Measurements from ENCODE around the gene ITGA2B. TPM values are rescaled to one million over a fixed set of nuclear protein-coding genes. Genes with fewer than 3 reads are reported as not detected.

ITGA2B gene
- total and polyA plus RNA-seq, 10 of the 15 experiments (the other 5 are each of a cell fraction or from before 2014, with no cell fraction given) = 0.04 to 0.51 (median 0.21) TPM; not detected in 1

DNA sequence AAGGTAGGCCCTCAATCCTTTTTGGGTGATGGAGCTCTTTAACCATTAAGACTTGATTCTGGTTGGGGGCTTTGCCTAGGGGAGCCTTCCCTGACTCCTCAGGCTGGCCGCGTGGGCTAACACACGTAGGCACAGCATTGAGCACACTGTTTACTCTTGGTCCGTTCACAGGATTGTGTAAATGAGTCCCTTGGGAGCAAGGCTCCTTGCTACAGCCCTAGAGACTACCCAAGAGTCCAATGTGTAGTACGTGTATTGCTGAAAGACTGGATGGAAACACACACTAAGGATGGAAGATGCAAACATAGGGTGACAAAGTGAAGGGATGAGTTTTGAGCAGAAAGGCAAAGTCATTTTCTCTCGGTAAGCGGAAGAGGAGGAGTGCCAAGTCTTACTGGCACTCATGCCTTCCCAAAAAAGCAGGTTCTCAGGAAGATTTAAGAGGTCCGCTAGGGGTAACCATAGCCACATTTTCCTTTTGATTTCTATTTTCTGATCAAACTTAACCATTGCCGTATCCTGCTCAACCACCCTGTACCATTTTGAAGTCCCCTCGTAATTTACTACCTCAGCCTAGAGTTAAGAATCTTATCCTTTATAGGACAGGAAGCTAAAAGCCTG, 911 bp upstream of the ITGA2B start:
- RAD21 ChIA-PET (ENCODE audit: unreplicated experiment) = interaction anchor here (0.6 kb wide), 1 partner anchor 433 kb away, joined by 3 read pairs; no protein-coding TSS in a partner anchor
- Histone ChIP-seq H3K4me2 (ENCODE audit: control insufficient read depth, insufficient read depth) (no peak overlapping the region), H3K36me3 (ENCODE audit: control insufficient read depth in 2 of 2, insufficient read depth in 2 of 2, low read length in 1 of 2) (no peaks in the 10 kb centered on the region), H3K4me1 (ENCODE audit: control insufficient read depth, insufficient read depth, low read length) (peaks cover 3% of the 10 kb centered on the region; the same call in 1 of the 2 replicates), H3K9me3 (replicated peaks; ENCODE audit: control insufficient read depth, insufficient read depth, low read length) (no peaks in the 10 kb centered on the region), H3K27ac (ENCODE audit: control insufficient read depth, insufficient read depth) (no peak overlapping the region), H3K79me2 (ENCODE audit: control insufficient read depth, insufficient read depth, low read length) (no peaks in the 10 kb centered on the region), H3K27me3 (replicated peaks in 1 of 2; ENCODE audit: control insufficient read depth in 2 of 2, insufficient read depth in 2 of 2, low read length in 1 of 2) (no peaks in the 10 kb centered on the region; a peak in 1 of 4 replicates), H4K20me1 (ENCODE audit: control insufficient read depth, insufficient read depth) (no peaks in the 10 kb centered on the region), H3K9ac (ENCODE audit: control insufficient read depth, insufficient read depth, low read length) (no peak overlapping the region), H3K4me3 (no peak overlapping the region), H2AFZ (ENCODE audit: control insufficient read depth, low read depth, low read length) (no peak overlapping the region; the same call in 1 of the 2 replicates)
- BruUV-seq (replicated peaks) = no TSS peak
- intact Hi-C loops (cut with micrococcal nuclease; ENCODE audit: unreplicated experiment) (no loop called here), in situ Hi-C loops (cut with MboI) (no loop called here)
- SMC1A ChIA-PET (ENCODE audit: uncharacterized antibody, unreplicated experiment) = interaction anchor here (1.0 kb wide), 1 partner anchor 25 kb away, joined by 3 read pairs; no protein-coding TSS in a partner anchor
- FAIRE-seq (no peak), ATAC-seq (no peak), DNase-seq (ENCODE audit: low read depth, low spot score) (no peak)
- CTCF ChIA-PET = no interaction called here
- POLR2A ChIA-PET = interaction anchor here (0.5 kb wide), 1 partner anchor 433 kb away, joined by 5 read pairs; no protein-coding TSS in a partner anchor
- WGBS (ENCODE audit: insufficient coverage, insufficient replicate concordance, low lambda C conversion rate, missing lambda C conversion rate) = 68% methylated on average over 10 of the region's 10 CpGs
- no peak for TF ChIP-seq MXI1 (IDR thresholded peaks at IDR 0.05; ENCODE audit: low read depth, low read length)
- no peak for TF ChIP-seq EP300 (IDR thresholded peaks at IDR 0.05; ENCODE audit: borderline replicate concordance in 1 of 2, control insufficient read depth in 1 of 2, low read depth in 2 of 2, low read length in 2 of 2)
- no peak for TF ChIP-seq SIN3A (IDR thresholded peaks at IDR 0.05; ENCODE audit: low read depth, low read length)
- TF ChIP-seq, protein P1, sequence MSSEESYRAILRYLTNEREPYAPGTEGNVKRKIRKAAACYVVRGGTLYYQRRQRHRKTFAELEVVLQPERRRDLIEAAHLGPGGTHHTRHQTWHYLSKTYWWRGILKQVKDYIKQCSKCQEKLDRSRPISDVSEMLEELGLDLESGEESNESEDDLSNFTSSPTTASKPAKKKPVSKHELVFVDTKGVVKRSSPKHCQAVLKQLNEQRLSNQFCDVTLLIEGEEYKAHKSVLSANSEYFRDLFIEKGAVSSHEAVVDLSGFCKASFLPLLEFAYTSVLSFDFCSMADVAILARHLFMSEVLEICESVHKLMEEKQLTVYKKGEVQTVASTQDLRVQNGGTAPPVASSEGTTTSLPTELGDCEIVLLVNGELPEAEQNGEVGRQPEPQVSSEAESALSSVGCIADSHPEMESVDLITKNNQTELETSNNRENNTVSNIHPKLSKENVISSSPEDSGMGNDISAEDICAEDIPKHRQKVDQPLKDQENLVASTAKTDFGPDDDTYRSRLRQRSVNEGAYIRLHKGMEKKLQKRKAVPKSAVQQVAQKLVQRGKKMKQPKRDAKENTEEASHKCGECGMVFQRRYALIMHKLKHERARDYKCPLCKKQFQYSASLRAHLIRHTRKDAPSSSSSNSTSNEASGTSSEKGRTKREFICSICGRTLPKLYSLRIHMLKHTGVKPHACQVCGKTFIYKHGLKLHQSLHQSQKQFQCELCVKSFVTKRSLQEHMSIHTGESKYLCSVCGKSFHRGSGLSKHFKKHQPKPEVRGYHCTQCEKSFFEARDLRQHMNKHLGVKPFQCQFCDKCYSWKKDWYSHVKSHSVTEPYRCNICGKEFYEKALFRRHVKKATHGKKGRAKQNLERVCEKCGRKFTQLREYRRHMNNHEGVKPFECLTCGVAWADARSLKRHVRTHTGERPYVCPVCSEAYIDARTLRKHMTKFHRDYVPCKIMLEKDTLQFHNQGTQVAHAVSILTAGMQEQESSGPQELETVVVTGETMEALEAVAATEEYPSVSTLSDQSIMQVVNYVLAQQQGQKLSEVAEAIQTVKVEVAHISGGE (CRISPR knock-in tag; IDR thresholded peaks at IDR 0.05) = no peak
- no peak for TF ChIP-seq FOXM1 (IDR thresholded peaks at IDR 0.05; ENCODE audit: low read depth, low read length)
- TF ChIP-seq TAF1 (IDR thresholded peaks at IDR 0.05; ENCODE audit: borderline replicate concordance, low read depth, low read length) = no peak
- TF ChIP-seq SP1 (IDR thresholded peaks at IDR 0.05; ENCODE audit: low read depth, low read length) = no peak
- TF ChIP-seq, protein P2, sequence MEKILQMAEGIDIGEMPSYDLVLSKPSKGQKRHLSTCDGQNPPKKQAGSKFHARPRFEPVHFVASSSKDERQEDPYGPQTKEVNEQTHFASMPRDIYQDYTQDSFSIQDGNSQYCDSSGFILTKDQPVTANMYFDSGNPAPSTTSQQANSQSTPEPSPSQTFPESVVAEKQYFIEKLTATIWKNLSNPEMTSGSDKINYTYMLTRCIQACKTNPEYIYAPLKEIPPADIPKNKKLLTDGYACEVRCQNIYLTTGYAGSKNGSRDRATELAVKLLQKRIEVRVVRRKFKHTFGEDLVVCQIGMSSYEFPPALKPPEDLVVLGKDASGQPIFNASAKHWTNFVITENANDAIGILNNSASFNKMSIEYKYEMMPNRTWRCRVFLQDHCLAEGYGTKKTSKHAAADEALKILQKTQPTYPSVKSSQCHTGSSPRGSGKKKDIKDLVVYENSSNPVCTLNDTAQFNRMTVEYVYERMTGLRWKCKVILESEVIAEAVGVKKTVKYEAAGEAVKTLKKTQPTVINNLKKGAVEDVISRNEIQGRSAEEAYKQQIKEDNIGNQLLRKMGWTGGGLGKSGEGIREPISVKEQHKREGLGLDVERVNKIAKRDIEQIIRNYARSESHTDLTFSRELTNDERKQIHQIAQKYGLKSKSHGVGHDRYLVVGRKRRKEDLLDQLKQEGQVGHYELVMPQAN (conservative IDR thresholded peaks at IDR 0.05) = no peak
- no peak for TF ChIP-seq CBFB (IDR thresholded peaks at IDR 0.05; ENCODE audit: low read depth)
- TF ChIP-seq, protein P3, sequence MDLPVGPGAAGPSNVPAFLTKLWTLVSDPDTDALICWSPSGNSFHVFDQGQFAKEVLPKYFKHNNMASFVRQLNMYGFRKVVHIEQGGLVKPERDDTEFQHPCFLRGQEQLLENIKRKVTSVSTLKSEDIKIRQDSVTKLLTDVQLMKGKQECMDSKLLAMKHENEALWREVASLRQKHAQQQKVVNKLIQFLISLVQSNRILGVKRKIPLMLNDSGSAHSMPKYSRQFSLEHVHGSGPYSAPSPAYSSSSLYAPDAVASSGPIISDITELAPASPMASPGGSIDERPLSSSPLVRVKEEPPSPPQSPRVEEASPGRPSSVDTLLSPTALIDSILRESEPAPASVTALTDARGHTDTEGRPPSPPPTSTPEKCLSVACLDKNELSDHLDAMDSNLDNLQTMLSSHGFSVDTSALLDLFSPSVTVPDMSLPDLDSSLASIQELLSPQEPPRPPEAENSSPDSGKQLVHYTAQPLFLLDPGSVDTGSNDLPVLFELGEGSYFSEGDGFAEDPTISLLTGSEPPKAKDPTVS (IDR thresholded peaks at IDR 0.05; ENCODE audit: low read depth, low read length) = no peak
- TF ChIP-seq POLR2AphosphoS5 (IDR thresholded peaks at IDR 0.05; ENCODE audit: low read length) = no peak
- no peak for TF ChIP-seq KDM1A (IDR thresholded peaks at IDR 0.05; ENCODE audit: borderline replicate concordance)
- no peak for TF ChIP-seq NBN (IDR thresholded peaks at IDR 0.05)
- TF ChIP-seq DPF2 (IDR thresholded peaks at IDR 0.05) = no peak
- TF ChIP-seq FOS (IDR thresholded peaks at IDR 0.05; ENCODE audit: borderline replicate concordance, extremely low read depth, insufficient read length) = no peak
- TF ChIP-seq CHD2 (IDR thresholded peaks at IDR 0.05; ENCODE audit: borderline replicate concordance, low read depth, low read length) = no peak
- no peak for TF ChIP-seq BRCA1 (IDR thresholded peaks at IDR 0.05; ENCODE audit: low read depth, low read length)
- TF ChIP-seq GABPA (IDR thresholded peaks at IDR 0.05; ENCODE audit: low read depth) = no peak

All from GM12878 (cell line).